ENCODE measurements around the gene PDK2. TPM values are rescaled to one million over a fixed set of nuclear protein-coding genes. Genes with fewer than 3 reads are reported as not detected.
A peak's percentile ranks its signal among the peaks of the same experiment; 100 is the strongest.

The PDK2 gene
- total RNA-seq, 1 experiment from 2014 or later: 20.4 TPM

DNA sequence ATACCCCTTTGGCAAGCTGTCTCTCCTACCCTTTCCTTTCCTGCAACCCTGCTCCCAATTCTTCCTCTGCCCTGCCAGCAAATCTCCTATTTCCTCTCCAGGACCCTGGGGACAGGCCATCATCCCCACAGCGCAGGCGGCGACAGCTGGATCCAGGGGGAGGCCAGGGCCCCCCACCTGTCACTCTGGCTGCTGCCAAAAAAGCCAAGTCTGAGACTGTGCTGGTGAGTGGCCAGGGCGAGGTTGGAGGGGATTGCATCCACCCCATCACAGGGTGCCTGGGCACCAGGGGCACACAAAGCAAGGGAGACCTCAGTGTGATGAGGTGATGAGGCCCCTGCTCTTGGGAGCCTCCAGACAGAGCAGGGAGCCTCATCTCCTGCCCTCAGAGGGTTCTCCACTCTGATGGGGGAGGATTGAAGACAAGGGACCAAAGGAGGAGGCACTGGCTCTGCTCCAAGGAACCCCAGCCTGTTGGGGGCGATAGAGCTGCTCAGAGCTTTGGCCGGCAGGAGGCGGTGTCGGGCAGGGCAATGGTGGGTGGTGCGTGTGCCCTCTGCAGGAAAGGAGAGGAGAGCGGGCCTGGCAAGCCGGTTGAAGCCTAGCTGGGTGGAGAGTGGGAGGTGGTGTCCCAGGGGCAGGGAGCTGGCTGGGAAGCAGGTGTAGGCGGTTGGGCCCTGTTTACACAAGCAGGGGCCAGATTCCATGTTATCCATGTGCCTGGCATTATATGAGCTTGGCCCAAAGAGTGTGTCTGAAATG, 15.6 kb upstream of the PDK2 start:
- BruUV-seq (replicated peaks): no TSS peak
- TF ChIP-seq EZH2 (IDR thresholded peaks at IDR 0.05; ENCODE audit: borderline replicate concordance, low read depth, low read length, poor library complexity, severe bottlenecking): no peak
- TF ChIP-seq, protein P1, sequence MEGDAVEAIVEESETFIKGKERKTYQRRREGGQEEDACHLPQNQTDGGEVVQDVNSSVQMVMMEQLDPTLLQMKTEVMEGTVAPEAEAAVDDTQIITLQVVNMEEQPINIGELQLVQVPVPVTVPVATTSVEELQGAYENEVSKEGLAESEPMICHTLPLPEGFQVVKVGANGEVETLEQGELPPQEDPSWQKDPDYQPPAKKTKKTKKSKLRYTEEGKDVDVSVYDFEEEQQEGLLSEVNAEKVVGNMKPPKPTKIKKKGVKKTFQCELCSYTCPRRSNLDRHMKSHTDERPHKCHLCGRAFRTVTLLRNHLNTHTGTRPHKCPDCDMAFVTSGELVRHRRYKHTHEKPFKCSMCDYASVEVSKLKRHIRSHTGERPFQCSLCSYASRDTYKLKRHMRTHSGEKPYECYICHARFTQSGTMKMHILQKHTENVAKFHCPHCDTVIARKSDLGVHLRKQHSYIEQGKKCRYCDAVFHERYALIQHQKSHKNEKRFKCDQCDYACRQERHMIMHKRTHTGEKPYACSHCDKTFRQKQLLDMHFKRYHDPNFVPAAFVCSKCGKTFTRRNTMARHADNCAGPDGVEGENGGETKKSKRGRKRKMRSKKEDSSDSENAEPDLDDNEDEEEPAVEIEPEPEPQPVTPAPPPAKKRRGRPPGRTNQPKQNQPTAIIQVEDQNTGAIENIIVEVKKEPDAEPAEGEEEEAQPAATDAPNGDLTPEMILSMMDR (conservative IDR thresholded peaks at IDR 0.05; ENCODE audit: low read depth, low read length): peak; percentile 81
- DNase-seq (ENCODE audit: low spot score): peak; percentile 61
- ChIA-PET CTCF (interaction anchor here (0.6 to 1.3 kb wide), 5 partner anchors 15 to 82 kb away, joined by 3 to 5 read pairs (median 4); no protein-coding TSS in a partner anchor), POLR2A (ENCODE audit: low non-redundant PET) (no interaction called here)
- Histone ChIP-seq H3K27me3 (replicated peaks; ENCODE audit: insufficient read depth, low read depth, low read length, poor library complexity) (no peaks in the 10 kb centered on the region), H3K4me1 (ENCODE audit: insufficient read depth, low read length, poor library complexity, severe bottlenecking) (peaks cover 6% of the 10 kb centered on the region), H3K27ac (ENCODE audit: low read depth, low read length, poor library complexity, severe bottlenecking) (no peak overlapping the region), H3K9me3 (ENCODE audit: low read depth, low read length, poor library complexity, severe bottlenecking) (no peaks in the 10 kb centered on the region), H3K36me3 (ENCODE audit: insufficient read depth, low read length, poor library complexity, severe bottlenecking) (no peaks in the 10 kb centered on the region), H3K4me3 (ENCODE audit: low read depth, low read length, poor library complexity, severe bottlenecking) (no peak overlapping the region)
- intact Hi-C loops (cut with micrococcal nuclease; ENCODE audit: unreplicated experiment): loop anchor here (10.0 kb wide), 1 partner anchor 225 kb away; no protein-coding TSS in a partner anchor

DNA sequence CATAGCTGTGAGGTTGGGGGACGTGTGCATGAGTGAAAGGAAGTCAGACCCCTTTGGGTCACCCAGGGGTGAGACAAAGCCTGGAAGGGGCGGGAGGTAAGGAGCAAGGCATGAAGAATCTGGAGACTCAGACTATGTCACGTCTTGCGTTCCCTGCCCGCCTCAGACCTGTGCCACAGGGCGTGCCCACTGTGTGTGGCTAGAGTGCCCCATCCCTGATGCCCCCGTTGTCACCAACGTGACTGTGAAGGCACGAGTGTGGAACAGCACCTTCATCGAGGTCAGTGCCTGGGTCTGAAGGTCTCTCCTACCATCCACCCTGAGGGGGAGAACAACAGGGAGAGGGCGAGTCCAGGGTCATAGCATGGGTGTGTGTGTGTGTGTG, 15.1 kb upstream of the PDK2 start:
- intact Hi-C loops (cut with micrococcal nuclease; ENCODE audit: unreplicated experiment): loop anchor here (10.0 kb wide), 1 partner anchor 225 kb away; no protein-coding TSS in a partner anchor
- TF ChIP-seq, protein P1 (conservative IDR thresholded peaks at IDR 0.05; ENCODE audit: low read depth, low read length): no peak
- no peak for TF ChIP-seq EZH2 (IDR thresholded peaks at IDR 0.05; ENCODE audit: borderline replicate concordance, low read depth, low read length, poor library complexity, severe bottlenecking)
- no peak overlapping the region for H3K4me3 ChIP-seq (ENCODE audit: low read depth, low read length, poor library complexity, severe bottlenecking)

DNA sequence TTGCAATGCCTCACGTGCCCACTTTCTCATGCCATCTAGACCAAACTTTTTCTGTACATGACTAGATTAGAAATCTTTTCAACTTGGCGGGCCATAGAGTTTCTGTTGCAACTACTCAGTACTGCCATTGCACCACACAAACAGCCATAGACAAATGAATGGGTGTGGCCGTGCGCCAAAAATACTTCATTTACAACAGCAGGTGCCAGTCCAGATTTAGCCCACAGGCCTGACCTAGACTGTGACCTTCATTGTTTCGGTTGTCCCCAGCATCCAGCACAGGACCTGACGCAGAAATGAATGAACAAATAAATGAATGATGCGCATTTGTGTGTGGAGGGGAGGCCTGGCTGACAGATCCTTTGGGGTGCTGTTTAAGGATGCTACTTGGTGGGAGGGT, 14.3 kb upstream of the PDK2 start:
- POLR2A ChIA-PET (ENCODE audit: low non-redundant PET): interaction anchor here (0.8 kb wide), 1 partner anchor 105 kb away, joined by 9 read pairs; no protein-coding TSS in a partner anchor
- no peaks in the 10 kb centered on the region for H3K9me3 ChIP-seq (ENCODE audit: low read depth, low read length, poor library complexity, severe bottlenecking)
- DNase-seq (ENCODE audit: low spot score): no peak
- no peaks in the 10 kb centered on the region for H3K36me3 ChIP-seq (ENCODE audit: insufficient read depth, low read length, poor library complexity, severe bottlenecking)
- peaks cover 6% of the 10 kb centered on the region for H3K4me1 ChIP-seq (ENCODE audit: insufficient read depth, low read length, poor library complexity, severe bottlenecking)
- no peaks in the 10 kb centered on the region for H3K27me3 ChIP-seq (replicated peaks; ENCODE audit: insufficient read depth, low read depth, low read length, poor library complexity)
- CTCF ChIA-PET: no interaction called here
- no peak overlapping the region for H3K4me3 ChIP-seq (ENCODE audit: low read depth, low read length, poor library complexity, severe bottlenecking)
- BruUV-seq (replicated peaks): no TSS peak
- H3K27ac ChIP-seq (ENCODE audit: low read depth, low read length, poor library complexity, severe bottlenecking): no peak overlapping the region
- intact Hi-C loops (cut with micrococcal nuclease; ENCODE audit: unreplicated experiment): loop anchor here (10.0 kb wide), 1 partner anchor 226 kb away; no protein-coding TSS in a partner anchor
- TF ChIP-seq, protein P1 (conservative IDR thresholded peaks at IDR 0.05; ENCODE audit: low read depth, low read length): no peak
- no peak for TF ChIP-seq EZH2 (IDR thresholded peaks at IDR 0.05; ENCODE audit: borderline replicate concordance, low read depth, low read length, poor library complexity, severe bottlenecking)

More for the DNA sequence above, 15.1 kb upstream of the PDK2 start:
- DNase-seq (ENCODE audit: low spot score): no peak
- Histone ChIP-seq H3K27me3 (replicated peaks; ENCODE audit: insufficient read depth, low read depth, low read length, poor library complexity) (no peaks in the 10 kb centered on the region), H3K27ac (ENCODE audit: low read depth, low read length, poor library complexity, severe bottlenecking) (no peak overlapping the region), H3K4me1 (ENCODE audit: insufficient read depth, low read length, poor library complexity, severe bottlenecking) (peaks cover 6% of the 10 kb centered on the region), H3K36me3 (ENCODE audit: insufficient read depth, low read length, poor library complexity, severe bottlenecking) (no peaks in the 10 kb centered on the region), H3K9me3 (ENCODE audit: low read depth, low read length, poor library complexity, severe bottlenecking) (no peaks in the 10 kb centered on the region)
- BruUV-seq (replicated peaks): no TSS peak
- POLR2A ChIA-PET (ENCODE audit: low non-redundant PET): interaction anchor here (0.8 kb wide), 1 partner anchor 104 kb away, joined by 9 read pairs; no protein-coding TSS in a partner anchor
- CTCF ChIA-PET: interaction anchor here (0.6 to 1.3 kb wide), 5 partner anchors 14 to 82 kb away, joined by 3 to 5 read pairs (median 4); no protein-coding TSS in a partner anchor

Measured in A673 (cell line).